Heart left ventricle (tissue), 13 donors: ENCODE measurements around the gene HOXD12.

Experiments
- POLR2A ChIP-seq, 2 donors: fragments of 450-650 bp; IDR thresholded peaks; one replicate each; pipeline ENCODE4 v1.6.1; 2017; ENCODE audit warnings: antibody characterized with exemption in 2 of 2, mild to moderate bottlenecking in 2 of 2, moderate library complexity in 2 of 2
- TF ChIP-seq, protein P1 (sequence below), 12 donors: fragments of 200-600 bp; sonication (generic) in 4 of 12; IDR thresholded peaks; one replicate each; pipeline versions ENCODE4 v1.5.0 to v1.8.0; 2018 to 2022; ENCODE audit warnings: antibody characterized with exemption in 12 of 12, mild to moderate bottlenecking in 5 of 12
- donor health status: ischemic (EF 13 %, LVEDD 7.1; RV severe dilation, severe dysfunction).
- donor health status: DM: no; HTN: yes; CAD: no.
- donor health status: DM: no; HTN: no; CAD: no.
- donor health status: ischemic (EF 25% LVEDD 6.9; RV normal size, moderate dysfunction).
- donor health status: ischemic (EF 25% LVEDD 5.7; RV mildly dilated, moderate dysfunction).
- donor health status: ischemic (EF 35%, LVEDD 5.7; RV mildly dilated, moderate dysfunction).
- donor health status: nonischemic (EF 11% LVEDD 7.7; RV severe dilation, severe dysfunction).
- donor health status: DM: yes; HTN: yes; CAD: no.
- donor health status: PGD.
- donor health status: ischemic (EF 29% LVEDD 5.4; RV normal size, mild dysfunction).
- donor health status: nonischemic (EF 23%, LVEDD 6.1; RV moderate dilation, normal function).

DNA sequence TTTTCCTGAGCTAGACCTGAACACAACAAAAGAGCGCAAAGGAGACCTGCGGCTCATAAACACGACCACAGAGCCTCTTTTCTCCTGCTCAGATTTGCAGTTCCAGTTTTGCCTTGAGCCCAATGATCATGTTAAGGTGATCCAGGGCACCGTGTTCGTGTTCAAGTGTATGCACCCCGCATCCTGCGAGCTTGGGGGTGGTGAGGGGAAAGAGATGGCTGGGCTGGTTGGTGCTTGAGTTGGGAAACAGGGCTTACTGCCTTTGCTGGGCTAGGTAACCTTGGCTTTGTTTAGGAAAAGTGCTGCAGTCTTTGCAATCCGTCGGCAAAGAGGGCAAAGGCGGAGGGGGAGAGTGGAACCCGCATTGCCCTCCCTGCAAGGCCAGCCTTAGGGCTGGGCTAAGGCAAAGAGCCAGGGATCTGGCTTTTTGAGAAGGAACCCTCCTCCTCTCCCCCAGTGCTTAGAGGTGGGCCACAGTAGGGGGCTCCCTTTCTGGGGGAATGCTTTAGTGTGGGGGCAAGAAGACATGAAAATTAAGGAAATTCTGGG, 18.3 kb downstream of the HOXD12 start:
- no peak for TF ChIP-seq POLR2A (IDR thresholded peaks at IDR 0.05)
- TF ChIP-seq, protein P1, sequence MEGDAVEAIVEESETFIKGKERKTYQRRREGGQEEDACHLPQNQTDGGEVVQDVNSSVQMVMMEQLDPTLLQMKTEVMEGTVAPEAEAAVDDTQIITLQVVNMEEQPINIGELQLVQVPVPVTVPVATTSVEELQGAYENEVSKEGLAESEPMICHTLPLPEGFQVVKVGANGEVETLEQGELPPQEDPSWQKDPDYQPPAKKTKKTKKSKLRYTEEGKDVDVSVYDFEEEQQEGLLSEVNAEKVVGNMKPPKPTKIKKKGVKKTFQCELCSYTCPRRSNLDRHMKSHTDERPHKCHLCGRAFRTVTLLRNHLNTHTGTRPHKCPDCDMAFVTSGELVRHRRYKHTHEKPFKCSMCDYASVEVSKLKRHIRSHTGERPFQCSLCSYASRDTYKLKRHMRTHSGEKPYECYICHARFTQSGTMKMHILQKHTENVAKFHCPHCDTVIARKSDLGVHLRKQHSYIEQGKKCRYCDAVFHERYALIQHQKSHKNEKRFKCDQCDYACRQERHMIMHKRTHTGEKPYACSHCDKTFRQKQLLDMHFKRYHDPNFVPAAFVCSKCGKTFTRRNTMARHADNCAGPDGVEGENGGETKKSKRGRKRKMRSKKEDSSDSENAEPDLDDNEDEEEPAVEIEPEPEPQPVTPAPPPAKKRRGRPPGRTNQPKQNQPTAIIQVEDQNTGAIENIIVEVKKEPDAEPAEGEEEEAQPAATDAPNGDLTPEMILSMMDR (IDR thresholded peaks at IDR 0.05): no peak
